Bronchial smooth muscle cell (primary cell): ENCODE data around the gene CDK19. TPM values are rescaled to one million over a fixed set of nuclear protein-coding genes. Genes with fewer than 3 reads are reported as not detected.

ENCODE experiments used
- total RNA-seq: library from RNA; depleted of rRNA; stranded (reverse); fragments of >200 nt; gene quantifications from 2 replicates; pipeline ENCODE4 v1.2.1, GENCODE V29; 2014

The CDK19 gene
- total RNA-seq: 7.3 and 10.4 TPM in 2 replicates

GRCh38 chr6:110815411-110816409 lies at the start of gene CDK19:
Gene CDK19, minus strand, starts transcription at chr6:110815469. Its CDS starts 333 bp downstream, at chr6:110815136.

Other genes with a start within 250 kb of the CDK19 start
- gene AMD1, start 59.3 kb upstream of the CDK19 start, total RNA-seq: 24.6 and 31.4 TPM in 2 replicates
- 44.6 and 56.9 TPM in 2 replicates for gene GTF3C6, start 143.2 kb upstream of the CDK19 start, total RNA-seq
- 15.6 and 16.1 TPM in 2 replicates for gene RPF2, start 166.6 kb upstream of the CDK19 start, total RNA-seq